ACHN (cell line): Measurements from ENCODE around the gene KLRK1.
"Not testable (repeated sequence)": the region's sequence is repeated elsewhere in the genome, so short reads cannot be mapped to it uniquely, and the experiment has no call there.

Experiments used
- DNase-seq: peaks from one replicate; pipeline ENCODE4 v3.0.0-alpha.2; 2015
- in situ Hi-C: cut with HindIII; loops from 2 replicates; pipeline ENCODE4 v1.10.0; 2017; ENCODE audit warnings: low sequenced_read_pairs, low pct_ligation_motif_present, low pct_unique_long_range_greater_than_20kb

Gene KLRK1

GRCh38 chr12:10393291-10393690 lies 3.5 kb upstream of the KLRK1 start:
- no peak for DNase-seq
- in situ Hi-C loops, result no loop called here

DNA sequence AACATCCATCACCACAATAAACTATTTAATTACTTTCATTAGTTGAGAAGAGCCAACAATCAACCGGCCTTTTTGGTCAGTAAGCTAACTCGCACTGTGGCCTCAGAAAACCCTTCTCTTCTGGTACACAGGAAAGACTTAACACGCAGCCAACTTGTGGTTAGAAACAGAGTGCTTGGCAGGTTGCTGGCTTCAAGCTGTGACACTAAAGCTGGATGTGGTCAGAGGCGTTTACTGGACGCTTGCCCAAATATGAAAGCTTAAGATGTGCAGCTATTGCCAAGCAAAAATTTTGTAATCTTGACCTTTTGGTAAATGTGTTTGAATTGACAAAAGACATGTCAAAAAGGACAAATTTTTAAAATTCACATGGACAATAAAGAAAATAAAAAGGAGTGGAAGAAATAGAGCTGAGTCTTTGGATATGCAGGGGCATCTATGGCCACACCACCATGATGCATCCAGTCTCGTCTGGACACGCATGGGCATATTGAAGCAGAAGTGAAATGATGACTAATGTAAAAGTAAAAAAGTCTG lies 2.6 kb upstream of the KLRK1 start:
- peak; percentile 82 for DNase-seq
- in situ Hi-C loops, result no loop called here

- in situ Hi-C loops, DNase-seq: not testable (repeated sequence)
Observed at GRCh38 chr12:10390991-10391390, 1.1 kb upstream of the KLRK1 start.

GRCh38 chr12:10388624-10389413 lies 1.0 kb downstream of the KLRK1 start:
- DNase-seq, result no peak
- in situ Hi-C loops, result no loop called here

DNA sequence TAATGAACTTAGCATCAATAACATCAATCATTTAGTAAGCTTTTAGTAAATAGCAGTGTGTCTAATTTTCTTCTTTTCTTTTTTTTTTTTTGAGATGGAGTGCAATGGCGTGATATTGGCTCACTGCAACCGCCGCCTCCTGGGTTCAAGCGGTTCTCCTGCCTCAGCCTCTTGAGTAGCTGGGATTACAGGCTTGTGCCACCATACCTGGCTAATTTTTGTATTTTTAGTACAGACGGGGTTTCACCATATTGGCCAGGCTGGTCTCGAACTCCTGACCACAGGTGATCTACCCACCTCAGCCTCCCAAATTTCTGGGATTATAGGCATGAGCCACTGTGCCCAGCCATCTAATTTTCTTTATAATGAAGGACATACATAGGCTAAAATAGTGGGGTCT lies 2.3 kb downstream of the KLRK1 start:
- DNase-seq, in situ Hi-C loops: not testable (repeated sequence)

GRCh38 chr12:10386857-10387256 lies 3.0 kb downstream of the KLRK1 start:
- no peak for DNase-seq
- in situ Hi-C loops, result no loop called here

DNA sequence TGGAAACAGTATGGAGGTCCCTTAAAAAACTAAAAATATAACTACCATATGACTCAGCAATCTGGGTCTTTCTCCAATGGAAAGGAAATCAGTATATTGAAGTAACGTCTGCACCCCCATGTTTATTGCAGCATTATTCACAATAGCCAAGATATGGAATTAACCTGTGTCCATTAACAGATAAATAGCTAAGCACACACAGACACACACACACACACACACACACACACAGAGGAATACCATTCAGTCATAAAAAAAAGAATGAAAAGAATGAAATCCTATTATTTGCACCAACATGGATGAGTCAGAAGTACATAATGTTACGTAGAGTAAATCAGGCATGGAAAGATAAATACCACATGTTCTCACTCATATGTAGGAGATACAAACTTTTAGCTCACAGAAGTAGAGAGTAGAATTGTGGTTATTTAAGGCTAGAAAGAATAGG lies 4.7 kb downstream of the KLRK1 start:
- in situ Hi-C loops, result no loop called here
- peak; percentile 15 for DNase-seq

DNA sequence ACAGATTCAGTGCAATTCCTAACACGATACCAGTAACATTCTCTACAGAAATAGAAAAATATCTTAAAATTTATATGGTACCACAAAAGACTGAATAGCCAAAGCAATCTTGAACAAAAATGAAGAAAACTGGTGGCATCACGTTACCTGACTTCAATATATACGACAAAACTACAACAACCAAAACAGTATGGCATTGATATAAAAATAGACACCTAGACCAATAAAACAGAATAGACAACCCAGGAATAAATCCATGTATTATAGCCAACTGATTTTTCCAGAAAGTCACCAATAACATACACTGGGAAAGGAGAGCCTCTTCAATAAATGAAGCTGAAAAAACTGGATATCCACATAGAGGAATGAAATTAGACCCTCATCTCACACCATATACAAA lies 5.7 kb downstream of the KLRK1 start:
- in situ Hi-C loops, result no loop called here
- DNase-seq, result no peak

DNA sequence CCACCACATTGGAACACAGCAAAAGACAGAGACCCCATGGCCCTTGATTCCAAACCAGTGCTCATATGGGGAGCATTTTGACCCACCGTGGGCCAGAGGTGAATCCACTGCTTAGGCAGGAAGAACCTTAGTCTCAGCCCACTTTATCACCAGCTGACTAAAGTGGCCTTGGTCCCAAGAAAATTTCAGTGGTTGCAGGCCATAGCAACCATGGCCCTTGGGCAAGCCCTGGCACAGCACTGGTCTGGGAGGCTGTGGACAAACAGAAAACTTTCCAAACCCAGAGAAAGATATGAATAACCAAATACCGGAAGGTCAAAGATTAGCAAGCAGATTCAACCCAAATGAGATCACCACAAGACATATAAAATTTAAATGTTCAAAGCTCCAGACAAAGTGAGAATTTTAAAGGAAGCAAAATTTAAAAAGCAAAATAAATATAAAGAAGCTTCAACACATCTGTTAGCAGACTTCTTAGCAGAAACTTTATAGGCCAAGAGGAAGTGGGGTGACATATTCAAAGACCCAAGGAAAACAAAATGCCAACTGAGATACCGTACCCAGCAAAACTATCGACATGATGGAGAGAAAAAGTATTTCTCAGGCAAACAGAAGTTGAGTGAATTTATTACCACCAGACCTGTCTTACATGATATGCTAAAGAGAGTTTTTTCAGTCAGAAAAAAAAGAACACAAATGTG lies 7.8 kb downstream of the KLRK1 start:
- no peak for DNase-seq
- in situ Hi-C loops, result no loop called here

- DNase-seq, in situ Hi-C loops: not testable (repeated sequence)
Observed at GRCh38 chr12:10378737-10379136, 11.1 kb downstream of the KLRK1 start.

GRCh38 chr12:10374624-10375018 lies 15.2 kb downstream of the KLRK1 start:
- DNase-seq, result no peak
- in situ Hi-C loops, result no loop called here

DNA sequence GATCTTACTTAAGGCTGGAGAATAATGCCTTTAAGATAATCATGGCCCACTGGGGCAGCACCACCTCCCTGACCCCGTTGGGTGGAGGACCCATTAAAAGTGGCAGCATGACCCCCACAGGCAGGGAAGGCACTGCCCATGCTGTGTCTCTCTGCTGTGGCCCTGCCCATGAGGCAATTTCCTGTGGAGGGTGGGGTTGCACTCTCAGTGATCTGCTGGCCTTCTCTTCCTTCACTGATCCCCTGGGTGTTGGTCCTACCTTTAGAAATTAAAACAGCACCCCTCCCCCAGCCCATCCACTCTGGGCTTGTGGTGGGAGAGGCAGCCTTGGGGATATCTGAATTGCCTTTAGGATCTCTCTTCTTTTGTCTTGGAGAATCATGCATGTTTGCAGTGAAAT lies 17.3 kb downstream of the KLRK1 start:
- DNase-seq, result no peak
- in situ Hi-C loops, result no loop called here

GRCh38 chr12:10371893-10372535 lies 17.8 kb downstream of the KLRK1 start:
- DNase-seq, in situ Hi-C loops: not testable (repeated sequence)

DNA sequence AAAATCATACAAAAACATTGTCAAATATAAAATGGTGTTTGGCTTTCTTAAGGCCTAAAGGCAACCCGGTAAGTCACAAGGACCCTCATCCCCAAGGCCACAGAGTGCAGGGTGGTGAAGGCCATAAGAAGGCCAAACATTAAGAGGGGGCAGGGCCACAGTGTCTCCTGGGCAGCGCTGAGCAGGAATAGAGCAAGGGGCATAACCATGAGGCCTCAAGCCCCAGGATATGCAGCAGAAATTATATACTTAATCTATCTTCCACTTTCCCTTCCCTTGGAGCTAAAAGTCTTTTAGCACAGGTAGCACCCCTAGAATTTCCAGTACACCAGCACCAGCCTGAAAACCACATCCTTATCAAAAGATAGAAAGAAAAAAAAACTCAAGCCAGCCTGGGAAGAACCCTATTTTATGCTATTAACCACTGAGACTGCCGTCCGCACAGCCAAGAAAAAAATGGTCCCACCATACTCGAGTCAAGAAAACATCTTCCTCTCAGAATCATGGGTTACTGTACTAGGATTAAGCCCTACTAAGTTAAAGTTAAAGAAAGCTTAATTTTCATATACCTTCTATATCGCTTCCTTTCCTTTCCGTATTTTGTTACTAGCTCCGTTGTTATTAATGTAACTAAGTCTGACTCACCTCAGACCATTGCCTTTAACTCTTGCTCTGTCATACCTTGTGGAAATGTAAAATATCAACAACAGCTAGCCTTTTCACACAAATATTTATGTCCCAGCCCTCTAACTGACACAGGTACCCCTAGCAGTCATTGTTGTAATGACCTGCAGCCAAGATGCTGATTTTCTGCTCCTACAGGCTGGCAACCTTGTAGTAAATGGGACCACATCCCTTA lies 20.1 kb downstream of the KLRK1 start:
- DNase-seq, result no peak
- in situ Hi-C loops, result no loop called here

- no peak for DNase-seq
Observed at GRCh38 chr12:10368206-10369171, 21.4 kb downstream of the KLRK1 start.

GRCh38 chr12:10367714-10368113 lies 22.1 kb downstream of the KLRK1 start:
- DNase-seq, in situ Hi-C loops: not testable (repeated sequence)

More at GRCh38 chr12:10368206-10369171, 21.4 kb downstream of the KLRK1 start:
- in situ Hi-C loops, result no loop called here

GRCh38 chr12:10366875-10367274 lies 23.0 kb downstream of the KLRK1 start:
- in situ Hi-C loops, result no loop called here
- DNase-seq, result peak; percentile 70
